ENCODE results near the gene MRPL30.

Gene MRPL30

GRCh38 chr2:99200076-99200800, 19.3 kb downstream of the MRPL30 start:
- H3K4me3 ChIP-seq (ENCODE audit: low read depth, low read length, poor library complexity, severe bottlenecking): no peak overlapping the region
- no peak overlapping the region for H3K27ac ChIP-seq (ENCODE audit: low read depth, low read length, poor library complexity, severe bottlenecking)
- no peaks in the 10 kb centered on the region for H3K9me2 ChIP-seq (ENCODE audit: low read depth, low read length)
- H3K79me2 ChIP-seq (ENCODE audit: insufficient read depth, low read length): no peaks in the 10 kb centered on the region
- no peak overlapping the region for H3K9ac ChIP-seq (ENCODE audit: low read length)
- no peak overlapping the region for H2AFZ ChIP-seq (ENCODE audit: low read length)
- no peak overlapping the region for H3K4me2 ChIP-seq (ENCODE audit: low read length)
- H3K36me3 ChIP-seq (ENCODE audit: insufficient read depth, low read length): peaks cover 24% of the 10 kb centered on the region
- H3K9me3 ChIP-seq (ENCODE audit: low read length): no peaks in the 10 kb centered on the region
- no peaks in the 10 kb centered on the region for H3K27me3 ChIP-seq (ENCODE audit: insufficient read depth, low read length)
- no peaks in the 10 kb centered on the region for H3F3A ChIP-seq (ENCODE audit: insufficient read depth, low read length)
- no peaks in the 10 kb centered on the region for H4K20me1 ChIP-seq (ENCODE audit: insufficient read depth, low read length)
- no peaks in the 10 kb centered on the region for H3K4me1 ChIP-seq (ENCODE audit: insufficient read depth, low read length, severe bottlenecking)
- no peak for TF ChIP-seq CTCF (IDR thresholded peaks at IDR 0.05; ENCODE audit: low read length)
- no peak for TF ChIP-seq EZH2 (IDR thresholded peaks at IDR 0.05; ENCODE audit: borderline replicate concordance, low read length)

GRCh38 chr2:99201959-99202678, 21.1 kb downstream of the MRPL30 start:
- H3K9ac ChIP-seq (ENCODE audit: low read length): no peak overlapping the region
- H3K27ac ChIP-seq (ENCODE audit: low read depth, low read length, poor library complexity, severe bottlenecking): no peak overlapping the region
- H3F3A ChIP-seq (ENCODE audit: insufficient read depth, low read length): no peaks in the 10 kb centered on the region
- no peak overlapping the region for H3K4me2 ChIP-seq (ENCODE audit: low read length)
- no peak overlapping the region for H3K4me3 ChIP-seq (ENCODE audit: low read depth, low read length, poor library complexity, severe bottlenecking)
- TF ChIP-seq CTCF (IDR thresholded peaks at IDR 0.05; ENCODE audit: low read length) (no peak), EZH2 (IDR thresholded peaks at IDR 0.05; ENCODE audit: borderline replicate concordance, low read length) (no peak)
- H2AFZ ChIP-seq (ENCODE audit: low read length): no peak overlapping the region
- no peaks in the 10 kb centered on the region for H3K9me3 ChIP-seq (ENCODE audit: low read length)
- H3K36me3 ChIP-seq (ENCODE audit: insufficient read depth, low read length): peaks cover 6% of the 10 kb centered on the region
- H3K79me2 ChIP-seq (ENCODE audit: insufficient read depth, low read length): no peaks in the 10 kb centered on the region
- no peaks in the 10 kb centered on the region for H4K20me1 ChIP-seq (ENCODE audit: insufficient read depth, low read length)
- no peaks in the 10 kb centered on the region for H3K4me1 ChIP-seq (ENCODE audit: insufficient read depth, low read length, severe bottlenecking)
- H3K27me3 ChIP-seq (ENCODE audit: insufficient read depth, low read length): no peaks in the 10 kb centered on the region
- no peaks in the 10 kb centered on the region for H3K9me2 ChIP-seq (ENCODE audit: low read depth, low read length)

GRCh38 chr2:99205491-99205890, 24.5 kb downstream of the MRPL30 start:
- Histone ChIP-seq H3K4me3 (ENCODE audit: low read depth, low read length, poor library complexity, severe bottlenecking) (no peak overlapping the region), H3K4me2 (ENCODE audit: low read length) (no peak overlapping the region)
- TF ChIP-seq CTCF (IDR thresholded peaks at IDR 0.05; ENCODE audit: low read length) (no peak), EZH2 (IDR thresholded peaks at IDR 0.05; ENCODE audit: borderline replicate concordance, low read length) (no peak)

More at GRCh38 chr2:99205491-99205890, 24.5 kb downstream of the MRPL30 start:
- no peak overlapping the region for H3K27ac ChIP-seq (ENCODE audit: low read depth, low read length, poor library complexity, severe bottlenecking)
- H4K20me1 ChIP-seq (ENCODE audit: insufficient read depth, low read length): no peaks in the 10 kb centered on the region
- H3K4me1 ChIP-seq (ENCODE audit: insufficient read depth, low read length, severe bottlenecking): no peaks in the 10 kb centered on the region
- no peaks in the 10 kb centered on the region for H3K9me3 ChIP-seq (ENCODE audit: low read length)
- no peak overlapping the region for H2AFZ ChIP-seq (ENCODE audit: low read length)
- H3K79me2 ChIP-seq (ENCODE audit: insufficient read depth, low read length): no peaks in the 10 kb centered on the region
- no peak overlapping the region for H3K9ac ChIP-seq (ENCODE audit: low read length)
- H3K36me3 ChIP-seq (ENCODE audit: insufficient read depth, low read length): no peaks in the 10 kb centered on the region
- H3K9me2 ChIP-seq (ENCODE audit: low read depth, low read length): no peaks in the 10 kb centered on the region
- no peaks in the 10 kb centered on the region for H3F3A ChIP-seq (ENCODE audit: insufficient read depth, low read length)
- H3K27me3 ChIP-seq (ENCODE audit: insufficient read depth, low read length): no peaks in the 10 kb centered on the region

All from OCI-LY1 (cell line).